ENCODE data around the gene MYO5B.
"Not testable (repeated sequence)": the region's sequence is repeated elsewhere in the genome, so short reads cannot be mapped to it uniquely, and the experiment has no call there.

Gene MYO5B

GRCh38 chr18:49910019-49910418 is 284.9 kb downstream of the MYO5B start:
- DNase-seq: no peak

- DNase-seq: peak; percentile 33
Measured at GRCh38 chr18:49907346-49907929, 287.5 kb downstream of the MYO5B start.

- no peak for DNase-seq
Measured at GRCh38 chr18:49905771-49906170, 289.2 kb downstream of the MYO5B start.

GRCh38 chr18:49904871-49905555 is 289.9 kb downstream of the MYO5B start:
- DNase-seq: no peak

GRCh38 chr18:49901862-49902340 is 293.0 kb downstream of the MYO5B start:
- DNase-seq: no peak

GRCh38 chr18:49899657-49900330 is 295.2 kb downstream of the MYO5B start:
- peak; percentile 60 for DNase-seq

GRCh38 chr18:49898421-49898820 is 296.5 kb downstream of the MYO5B start:
- no peak for DNase-seq

- no peak for DNase-seq
Measured at GRCh38 chr18:49894517-49895226, 300.3 kb downstream of the MYO5B start.

GRCh38 chr18:49893036-49893435 is 301.9 kb downstream of the MYO5B start:
- DNase-seq: no peak

- DNase-seq: no peak
Measured at GRCh38 chr18:49892148-49892924, 302.6 kb downstream of the MYO5B start.

GRCh38 chr18:49890041-49890440 is 304.9 kb downstream of the MYO5B start:
- DNase-seq: peak; percentile 75

GRCh38 chr18:49889552-49889951 is 305.4 kb downstream of the MYO5B start:
- DNase-seq: not testable (repeated sequence)

- DNase-seq: no peak
Measured at GRCh38 chr18:49886891-49887764, 307.8 kb downstream of the MYO5B start.

GRCh38 chr18:49884959-49885358 is 310.0 kb downstream of the MYO5B start:
- no peak for DNase-seq

GRCh38 chr18:49884465-49884864 is 310.5 kb downstream of the MYO5B start:
- no peak for DNase-seq

GRCh38 chr18:49880661-49881060 is 314.3 kb downstream of the MYO5B start:
- DNase-seq: no peak

- DNase-seq: no peak
Measured at GRCh38 chr18:49879271-49879580, 315.7 kb downstream of the MYO5B start.

- no peak for DNase-seq
Measured at GRCh38 chr18:49878567-49879270, 316.2 kb downstream of the MYO5B start.

GRCh38 chr18:49878015-49878414 is 316.9 kb downstream of the MYO5B start:
- DNase-seq: no peak

- DNase-seq: no peak
Measured at GRCh38 chr18:49876536-49876935, 318.4 kb downstream of the MYO5B start.

GRCh38 chr18:49875783-49876182 is 319.2 kb downstream of the MYO5B start:
- no peak for DNase-seq

Measured in NCI-H2107 (cell line).